Ovary (tissue), 9 donors: ENCODE data around the gene HSPA6. TPM values are rescaled to one million over a fixed set of nuclear protein-coding genes. Genes with fewer than 3 reads are reported as not detected.

Source experiments
- DNase-seq, 5 donors: peaks; one replicate each; pipeline ENCODE4 v3.0.0-alpha.2; 2019 to 2020
- H3K27ac ChIP-seq, 2 donors: fragments of 200-600 bp; one replicate each; pipeline versions ENCODE4 v1.5.1 to v1.8.0; 2019 to 2022
- H3K27me3 ChIP-seq: fragments of 200-600 bp; one replicate; pipeline ENCODE4 v1.8.0; 2022
- H3K36me3 ChIP-seq: fragments of 200-600 bp; sonication (generic); one replicate; pipeline ENCODE4 v1.5.1; 2019
- H3K4me1 ChIP-seq: one replicate; pipeline ENCODE4 v1.8.1; 2013; ENCODE audit warnings: mild to moderate bottlenecking, moderate library complexity; ENCODE audit not compliant: insufficient read depth
- H3K4me3 ChIP-seq: fragments of 200-600 bp; sonication (generic); one replicate; pipeline ENCODE4 v1.5.1; 2017
- H3K9me3 ChIP-seq, 2 donors: fragments of 200-600 bp in 1 of 2; sonication (generic) in 1 of 2; one replicate each; pipeline versions ENCODE4 v1.5.1 to v1.8.1; 2013 to 2019; ENCODE audit warnings: mild to moderate bottlenecking in 1 of 2, moderate library complexity in 1 of 2
- EP300 ChIP-seq: sonication (generic); formaldehyde crosslinking; IDR thresholded peaks from one replicate; pipeline ENCODE4 v1.6.1; 2017; ENCODE audit warnings: antibody characterized with exemption
- POLR2A ChIP-seq: fragments of 450-650 bp; IDR thresholded peaks from one replicate; pipeline ENCODE4 v1.6.1; 2017; ENCODE audit warnings: antibody characterized with exemption, mild to moderate bottlenecking, moderate library complexity
- WGBS, 3 donors: extraction: QIAGEN DNeasy Blood & Tissue Kit in 1 of 3; methylation state at CpG; one replicate each; pipeline versions ENCODE4 v1.1.5 to v1.1.7; 2013 to 2017; 5-methylcytosine and 5-hydroxymethylcytosine counted together
- intact Hi-C, 4 donors: fragments of 100-400 bp; cut with DNase I; formaldehyde crosslinking; loops; one replicate each; pipeline versions ENCODE4 v1.11.0 to v1.15.1; 2022 to 2023
- polyA plus RNA-seq, 2 donors: library from polyadenylated mRNA; stranded (reverse); fragments of 200-250 nt in 1 of 2; fragments of 350-450 nt in 1 of 2; fragmentation: Illumina TruSeq in 1 of 2; extraction: RNeasy Lipid Tissue Mini Kit (QIAGEN cat#74804) in 1 of 2; gene quantifications; one replicate each; pipeline ENCODE4 v1.2.3, GENCODE V29; 2013 to 2014
- total RNA-seq, 7 donors: library from RNA; depleted of rRNA in 2 of 7; stranded (reverse); fragments of >200 nt in 2 of 7; fragmentation: NEBNext Ultra II Directional in 3 of 7; extraction: Animal tissue kit (Norgen Biotek cat#: 25700) in 3 of 7; gene quantifications; one replicate each; pipeline versions ENCODE4 v1.1.0 to v1.2.4, GENCODE V29; 2016 to 2023
- TF ChIP-seq, protein P1 (sequence below), 3 donors: fragments of 450-650 bp in 2 of 3; fragments of 200-600 bp in 1 of 3; IDR thresholded peaks; one replicate each; pipeline versions ENCODE4 v1.5.1 to v1.8.0; 2016 to 2022; ENCODE audit warnings: antibody characterized with exemption in 3 of 3, mild to moderate bottlenecking in 1 of 3
- donor health status: DM: no; HTN: no; CAD: no; lungs with moderate emphysema.
- donor health status: DM: no; HTN: no; CAD: no.
- donor health status: Bipolar disorder and iron deficiency.
- donor health status: DM: yes; HTN: yes; CAD: no.
- donor health status: DM: no; HTN: no; CAD: no.
- donor health status: DM: yes; HTN: yes; CAD: no.

Gene HSPA6
- total and polyA plus RNA-seq, 9 donors: 0.87 to 7.9 (median 1.6) TPM

DNA sequence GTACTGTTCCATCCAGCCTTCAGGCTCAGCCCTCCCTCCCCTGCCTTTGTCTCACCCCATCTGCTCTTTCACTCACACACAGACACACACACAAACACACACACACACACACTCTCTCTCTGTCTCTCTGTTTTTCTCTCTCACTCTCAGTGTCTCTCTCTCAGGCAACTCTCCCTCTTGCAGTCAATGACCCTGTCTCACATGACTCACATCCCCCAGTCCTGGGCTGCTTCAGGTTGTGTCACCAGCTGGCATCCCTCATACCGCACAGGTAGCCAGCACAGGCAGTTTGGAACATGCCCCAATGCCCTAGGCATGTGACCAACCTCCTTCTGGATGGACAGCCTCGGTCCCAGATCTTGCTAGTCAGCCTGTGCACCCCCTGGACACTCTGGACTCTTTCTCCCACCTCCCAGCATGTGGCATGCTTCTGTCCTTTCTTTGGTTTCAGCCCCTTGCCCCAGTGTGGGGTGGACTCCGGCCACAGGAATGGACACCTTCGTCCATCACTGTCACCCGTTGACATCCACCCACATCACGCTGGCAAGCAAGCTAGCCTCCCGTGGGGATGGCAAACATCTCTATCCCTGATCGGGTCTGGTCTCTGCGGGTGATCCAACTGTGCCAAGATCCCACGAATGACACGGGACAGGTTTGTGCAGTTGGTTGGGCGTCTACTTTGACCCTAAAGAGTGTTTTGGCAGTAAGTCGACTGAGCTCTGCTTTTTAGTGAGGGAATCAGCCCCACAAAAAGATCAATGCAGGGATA, 42.5 kb upstream of the HSPA6 start:
- H3K9me3 ChIP-seq: peaks cover 0 to 6% of the 10 kb centered on the region in 2 donors
- TF ChIP-seq, protein P1, sequence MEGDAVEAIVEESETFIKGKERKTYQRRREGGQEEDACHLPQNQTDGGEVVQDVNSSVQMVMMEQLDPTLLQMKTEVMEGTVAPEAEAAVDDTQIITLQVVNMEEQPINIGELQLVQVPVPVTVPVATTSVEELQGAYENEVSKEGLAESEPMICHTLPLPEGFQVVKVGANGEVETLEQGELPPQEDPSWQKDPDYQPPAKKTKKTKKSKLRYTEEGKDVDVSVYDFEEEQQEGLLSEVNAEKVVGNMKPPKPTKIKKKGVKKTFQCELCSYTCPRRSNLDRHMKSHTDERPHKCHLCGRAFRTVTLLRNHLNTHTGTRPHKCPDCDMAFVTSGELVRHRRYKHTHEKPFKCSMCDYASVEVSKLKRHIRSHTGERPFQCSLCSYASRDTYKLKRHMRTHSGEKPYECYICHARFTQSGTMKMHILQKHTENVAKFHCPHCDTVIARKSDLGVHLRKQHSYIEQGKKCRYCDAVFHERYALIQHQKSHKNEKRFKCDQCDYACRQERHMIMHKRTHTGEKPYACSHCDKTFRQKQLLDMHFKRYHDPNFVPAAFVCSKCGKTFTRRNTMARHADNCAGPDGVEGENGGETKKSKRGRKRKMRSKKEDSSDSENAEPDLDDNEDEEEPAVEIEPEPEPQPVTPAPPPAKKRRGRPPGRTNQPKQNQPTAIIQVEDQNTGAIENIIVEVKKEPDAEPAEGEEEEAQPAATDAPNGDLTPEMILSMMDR (IDR thresholded peaks at IDR 0.05): no peak
- TF ChIP-seq EP300: no peak
- no peak for TF ChIP-seq POLR2A
- WGBS, 3 donors: 72 to 82% (median 76%) methylated on average over 13 of the region's 13 CpGs
- H3K27me3 ChIP-seq: no peaks in the 10 kb centered on the region
- H3K4me1 ChIP-seq: no peaks in the 10 kb centered on the region
- H3K27ac ChIP-seq: no peak overlapping the region
- no peak overlapping the region for H3K4me3 ChIP-seq
- DNase-seq: no peak
- H3K36me3 ChIP-seq: no peaks in the 10 kb centered on the region
- intact Hi-C loops: loop anchor here in 1 of 4 donors (10.0 kb wide), 1 partner anchor 263 kb away; the partner anchor contains the start of gene DUSP12

GRCh38 chr1:161482610-161483009, 41.7 kb upstream of the HSPA6 start:
- H3K36me3 ChIP-seq: no peaks in the 10 kb centered on the region
- peaks cover 0 to 6% of the 10 kb centered on the region in 2 donors for H3K9me3 ChIP-seq
- H3K27me3 ChIP-seq: no peaks in the 10 kb centered on the region
- H3K27ac ChIP-seq: no peak overlapping the region
- no peak for TF ChIP-seq POLR2A
- TF ChIP-seq, protein P1 (IDR thresholded peaks at IDR 0.05): no peak
- TF ChIP-seq EP300: no peak
- DNase-seq: no peak
- H3K4me1 ChIP-seq: no peaks in the 10 kb centered on the region
- 77 to 82% (median 80%) methylated on average over 6 of the region's 6 CpGs for WGBS, 3 donors
- H3K4me3 ChIP-seq: no peak overlapping the region
- intact Hi-C loops: loop anchor here in 1 of 4 donors (10.0 kb wide), 1 partner anchor 262 kb away; the partner anchor contains the start of gene DUSP12

GRCh38 chr1:161483361-161483760, 41.0 kb upstream of the HSPA6 start:
- WGBS, 3 donors: 50 to 61% (median 59%) methylated on average over 3 of the region's 3 CpGs
- TF ChIP-seq POLR2A (no peak), EP300 (no peak)
- TF ChIP-seq, protein P1 (IDR thresholded peaks at IDR 0.05): no peak
- Histone ChIP-seq H3K27ac (no peak overlapping the region), H3K4me1 (no peaks in the 10 kb centered on the region), H3K9me3 (peaks cover 0 to 6% of the 10 kb centered on the region in 2 donors), H3K27me3 (no peaks in the 10 kb centered on the region), H3K4me3 (no peak overlapping the region), H3K36me3 (no peaks in the 10 kb centered on the region)
- intact Hi-C loops: loop anchor here in 1 of 4 donors (10.0 kb wide), 1 partner anchor 261 kb away; the partner anchor contains the start of gene DUSP12
- no peak for DNase-seq

GRCh38 chr1:161484613-161485012, 39.7 kb upstream of the HSPA6 start:
- intact Hi-C loops: loop anchor here in 1 of 4 donors (10.0 kb wide), 1 partner anchor 260 kb away; the partner anchor contains the start of gene DUSP12

More at GRCh38 chr1:161484613-161485012, 39.7 kb upstream of the HSPA6 start:
- 67 to 82% (median 78%) methylated on average over 2 of the region's 2 CpGs for WGBS, 3 donors
- Histone ChIP-seq H3K9me3 (no peaks in the 10 kb centered on the region), H3K36me3 (no peaks in the 10 kb centered on the region), H3K4me3 (no peak overlapping the region), H3K4me1 (no peaks in the 10 kb centered on the region), H3K27me3 (no peaks in the 10 kb centered on the region), H3K27ac (no peak overlapping the region)
- DNase-seq: no peak
- TF ChIP-seq, protein P1 (IDR thresholded peaks at IDR 0.05): no peak
- TF ChIP-seq EP300: no peak
- no peak for TF ChIP-seq POLR2A
